CD1c-positive myeloid dendritic cell (primary cell): ENCODE results near the gene PHACTR1.
"Not testable (repeated sequence)": the region's sequence is repeated elsewhere in the genome, so short reads cannot be mapped to it uniquely, and the experiment has no call there.

ENCODE experiments used
- DNase-seq: peaks from one replicate; pipeline ENCODE4 v3.0.0-alpha.2; 2016; ENCODE audit errors: extremely low spot score

Gene PHACTR1

GRCh38 chr6:13238017-13238416 is 521.5 kb downstream of the PHACTR1 start:
- DNase-seq: no peak

DNA sequence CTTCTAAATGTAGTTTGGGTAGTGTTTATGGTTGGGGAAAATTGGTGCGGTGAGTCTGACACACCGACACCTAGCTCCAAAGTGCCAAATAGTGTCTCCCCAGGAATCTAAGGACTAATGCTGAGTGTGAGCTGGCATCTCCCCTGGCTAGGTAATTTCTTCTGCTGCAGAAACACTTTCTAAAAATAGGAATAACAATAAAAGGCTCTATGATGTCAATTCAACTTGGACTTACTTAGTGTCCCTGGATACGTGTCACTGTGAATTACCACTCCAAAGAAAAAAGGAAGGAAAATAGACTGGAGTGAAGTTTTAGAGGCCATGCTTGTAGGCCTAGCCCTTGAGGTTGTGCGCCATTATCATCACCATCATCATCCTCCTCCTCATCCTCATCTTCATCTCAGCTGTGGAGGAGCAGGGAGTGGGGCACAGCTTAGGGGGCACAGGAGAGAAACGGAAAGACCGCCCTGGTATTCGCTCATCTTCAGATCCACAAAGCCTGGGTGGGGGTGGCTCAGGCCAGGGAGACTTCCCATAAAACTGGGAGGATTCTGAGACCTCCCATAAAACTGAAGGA is 522.2 kb downstream of the PHACTR1 start:
- no peak for DNase-seq

- DNase-seq: no peak
Measured at GRCh38 chr6:13239530-13240455, 523.2 kb downstream of the PHACTR1 start.

DNA sequence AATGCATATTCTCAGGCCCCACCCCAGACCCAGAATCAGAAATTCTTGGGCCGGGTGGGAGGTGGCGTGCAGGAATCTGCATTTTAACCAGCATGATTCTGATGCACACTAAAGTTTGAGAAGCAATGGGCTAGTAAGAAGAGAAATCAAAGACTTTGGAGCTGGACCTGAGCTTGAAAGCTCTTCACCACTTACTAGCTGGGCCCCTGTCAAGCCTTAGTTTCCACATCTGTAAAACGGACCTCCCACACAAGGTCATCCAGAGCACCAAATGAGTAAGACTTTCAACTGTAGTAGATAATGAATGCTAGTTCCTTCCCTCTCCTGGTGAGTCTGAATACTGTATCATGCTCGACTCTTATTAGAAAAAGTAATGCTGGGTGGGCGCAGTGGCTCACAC is 524.8 kb downstream of the PHACTR1 start:
- no peak for DNase-seq

DNA sequence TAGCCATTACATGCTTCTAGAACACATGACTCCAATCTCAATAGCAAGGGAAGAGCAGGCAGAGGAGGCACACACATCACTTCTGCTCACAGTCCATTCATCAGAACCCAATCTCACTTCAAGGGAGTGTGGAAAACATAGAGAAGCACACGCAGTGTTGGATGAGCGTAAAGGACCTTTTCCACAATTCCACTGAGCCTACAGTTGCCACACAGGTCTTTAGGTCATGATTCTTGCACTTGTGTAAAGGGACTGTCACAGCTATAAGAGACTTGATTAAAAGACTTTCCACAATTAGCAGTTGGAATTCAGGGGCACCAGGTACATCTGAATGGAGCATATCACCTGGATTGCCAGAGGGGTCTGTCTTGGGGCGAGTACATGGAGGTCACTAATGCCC is 525.6 kb downstream of the PHACTR1 start:
- DNase-seq: no peak

- no peak for DNase-seq
Measured at GRCh38 chr6:13242590-13242989, 526.0 kb downstream of the PHACTR1 start.

- no peak for DNase-seq
Measured at GRCh38 chr6:13243033-13243432, 526.5 kb downstream of the PHACTR1 start.

GRCh38 chr6:13243745-13244144 is 527.2 kb downstream of the PHACTR1 start:
- DNase-seq: not testable (repeated sequence)

DNA sequence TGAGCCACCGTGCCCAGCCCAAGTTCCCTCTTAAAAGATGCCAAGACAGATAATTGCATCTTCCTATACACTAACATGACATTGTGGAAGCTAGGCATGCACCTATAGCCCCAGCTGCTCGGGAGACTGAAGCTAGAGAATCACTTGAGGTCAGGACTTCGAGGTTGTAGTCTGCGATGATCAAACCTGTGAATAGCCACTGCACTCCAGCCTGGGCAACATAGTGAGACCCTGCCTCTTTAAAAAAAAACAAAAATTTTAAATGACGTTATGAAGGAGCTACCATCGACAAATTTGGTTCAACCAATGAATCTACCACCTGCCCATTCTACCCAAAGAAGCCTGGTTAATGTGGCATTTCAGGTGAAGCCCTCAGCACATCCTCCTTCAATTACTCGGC is 531.1 kb downstream of the PHACTR1 start:
- DNase-seq: no peak

GRCh38 chr6:13248053-13248452 is 531.5 kb downstream of the PHACTR1 start:
- DNase-seq: no peak

- no peak for DNase-seq
Measured at GRCh38 chr6:13248584-13248985, 532.0 kb downstream of the PHACTR1 start.

DNA sequence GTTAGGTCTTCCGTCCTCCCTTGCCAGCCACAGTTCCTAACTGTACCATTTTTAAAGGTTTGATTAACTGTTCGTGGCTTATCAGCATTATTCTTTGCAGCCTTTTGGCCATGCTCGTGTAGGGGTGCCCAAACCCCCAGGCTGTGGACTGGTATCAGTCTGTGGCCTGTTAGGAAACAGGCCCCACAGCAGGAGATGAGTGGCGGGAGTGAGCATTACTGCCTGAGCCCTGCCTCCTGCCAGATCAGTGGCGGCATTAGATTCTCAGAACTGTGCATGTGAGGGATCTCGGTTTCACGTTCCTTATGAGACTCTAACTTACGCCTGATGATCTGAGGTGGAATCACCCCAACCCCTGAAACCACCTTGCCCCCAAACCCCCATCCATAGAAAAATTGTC is 532.4 kb downstream of the PHACTR1 start:
- no peak for DNase-seq

DNA sequence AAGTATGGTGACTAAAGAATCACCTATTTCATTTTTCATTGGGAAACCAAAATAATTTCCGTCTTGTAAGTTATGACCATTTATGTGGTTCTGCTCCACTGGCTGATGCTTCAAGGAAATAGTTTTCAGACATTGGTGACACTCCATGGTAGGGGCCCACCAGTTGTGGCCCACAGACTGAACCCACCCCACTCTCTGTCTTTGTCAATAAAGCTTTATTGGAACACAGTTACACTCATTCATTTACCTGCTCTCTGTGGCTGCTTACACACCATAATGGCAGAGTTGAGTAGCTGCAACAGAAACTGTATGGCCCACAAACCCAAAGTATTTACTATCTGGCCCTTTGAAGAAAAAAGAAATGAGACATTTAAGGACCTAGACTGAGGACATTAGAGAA is 533.2 kb downstream of the PHACTR1 start:
- DNase-seq: no peak

- no peak for DNase-seq
Measured at GRCh38 chr6:13250703-13251102, 534.1 kb downstream of the PHACTR1 start.

- DNase-seq: no peak
Measured at GRCh38 chr6:13251242-13251641, 534.7 kb downstream of the PHACTR1 start.

GRCh38 chr6:13252790-13253189 is 536.2 kb downstream of the PHACTR1 start:
- no peak for DNase-seq

DNA sequence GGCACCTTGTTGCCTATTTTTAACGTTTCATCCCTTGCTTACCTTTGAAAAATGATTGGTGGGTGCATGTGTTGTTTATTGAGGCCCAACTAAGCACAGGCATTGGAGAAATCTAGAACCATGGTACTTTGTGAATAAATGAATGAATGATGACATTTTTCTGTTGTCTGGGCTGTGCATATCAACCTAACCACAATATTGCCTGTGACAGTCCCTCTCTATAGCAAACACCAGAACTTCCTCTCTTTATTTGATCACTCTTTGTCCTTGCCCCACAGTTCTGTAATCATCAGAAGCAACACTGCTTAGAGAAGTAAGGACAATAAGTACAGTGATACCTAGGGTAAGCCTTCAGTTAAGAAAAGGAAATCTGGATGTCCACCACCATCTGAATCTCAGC is 536.7 kb downstream of the PHACTR1 start:
- peak; percentile 35 for DNase-seq

- peak; percentile 89 for DNase-seq
Measured at GRCh38 chr6:13256266-13257001, 539.9 kb downstream of the PHACTR1 start.

- DNase-seq: no peak
Measured at GRCh38 chr6:13259393-13259792, 542.8 kb downstream of the PHACTR1 start.

- DNase-seq: peak; percentile 40
Measured at GRCh38 chr6:13260101-13260598, 543.6 kb downstream of the PHACTR1 start.

- DNase-seq: no peak
Measured at GRCh38 chr6:13260831-13261230, 544.3 kb downstream of the PHACTR1 start.

DNA sequence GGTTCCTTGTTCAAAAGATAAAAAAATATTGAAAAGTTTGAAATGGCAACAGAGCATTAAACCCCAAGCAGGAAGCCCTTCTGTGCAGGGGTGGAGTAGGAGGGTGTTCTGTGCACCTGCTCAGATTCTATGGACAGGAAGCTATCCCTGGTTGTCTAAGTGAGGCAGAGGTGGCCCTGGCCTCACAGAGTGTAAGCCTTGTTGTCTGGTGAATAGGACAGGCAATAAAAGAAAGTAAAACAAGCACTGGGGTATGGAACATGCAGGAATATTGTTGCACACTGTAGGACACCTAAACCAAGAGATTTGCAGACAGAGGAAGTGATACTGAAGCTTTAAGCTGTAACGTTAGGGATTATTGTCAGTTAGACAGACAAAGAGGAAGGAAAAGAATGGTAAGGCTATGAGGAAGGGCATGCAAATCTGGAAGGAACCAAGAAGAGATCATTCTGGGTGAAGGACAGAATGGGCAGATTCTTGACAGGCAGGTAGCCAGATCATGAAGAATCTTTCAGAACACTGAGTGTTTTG is 545.0 kb downstream of the PHACTR1 start:
- peak; percentile 79 for DNase-seq
